Mesenchymal stem cell (in vitro differentiated cells and primary cell): ENCODE results near the gene KIF26B.

Source experiments
- DNase-seq: peaks from one replicate; pipeline ENCODE4 v3.0.0-alpha.2; 2013
- H2AFZ ChIP-seq: one replicate; pipeline ENCODE4 v1.6.1; 2013; ENCODE audit warnings: low read depth, mild to moderate bottlenecking, control low read depth, inconsistent platforms, low read length, moderate library complexity
- H2AK5ac ChIP-seq: 2 replicates; pipeline ENCODE4 v1.6.1; 2013; ENCODE audit warnings: low read length, moderate library complexity, mild to moderate bottlenecking, inconsistent platforms; ENCODE audit not compliant: severe bottlenecking
- H2BK120ac ChIP-seq: one replicate; pipeline ENCODE4 v1.6.1; 2013; ENCODE audit warnings: low read depth, mild to moderate bottlenecking, inconsistent platforms, low read length, moderate library complexity
- H2BK12ac ChIP-seq, 2 experiments: one replicate each; pipeline ENCODE4 v1.6.1; 2013; ENCODE audit warnings: inconsistent platforms in 2 of 2, low read length in 2 of 2, mild to moderate bottlenecking in 2 of 2, moderate library complexity in 2 of 2, control low read depth in 1 of 2
- H2BK15ac ChIP-seq: one replicate; pipeline ENCODE4 v1.6.1; 2013; ENCODE audit warnings: mild to moderate bottlenecking, low read depth, inconsistent platforms; ENCODE audit not compliant: poor library complexity, severe bottlenecking
- H2BK5ac ChIP-seq: 2 replicates; pipeline ENCODE4 v1.6.1; 2013; ENCODE audit warnings: low read depth, mild to moderate bottlenecking, low read length, control low read depth, inconsistent platforms; ENCODE audit not compliant: poor library complexity, severe bottlenecking
- H3K14ac ChIP-seq, 2 experiments: one replicate each; pipeline ENCODE4 v1.6.1; 2013; ENCODE audit warnings: inconsistent platforms in 2 of 2, low read length in 2 of 2, control low read depth in 1 of 2, mild to moderate bottlenecking in 1 of 2, moderate library complexity in 1 of 2
- H3K18ac ChIP-seq, 2 experiments: one replicate each; pipeline ENCODE4 v1.6.1; 2013; ENCODE audit warnings: inconsistent platforms in 2 of 2, low read length in 2 of 2, control low read depth in 1 of 2, low read depth in 1 of 2, mild to moderate bottlenecking in 1 of 2
- H3K23ac ChIP-seq, 2 experiments: one replicate each; pipeline ENCODE4 v1.6.1; 2013; ENCODE audit warnings: inconsistent platforms in 2 of 2, low read length in 2 of 2, mild to moderate bottlenecking in 2 of 2, moderate library complexity in 2 of 2, control low read depth in 1 of 2
- H3K27ac ChIP-seq: 2 replicates; pipeline ENCODE4 v1.5.1; 2013; ENCODE audit warnings: mild to moderate bottlenecking, moderate library complexity, low read length, control low read depth, inconsistent platforms; ENCODE audit not compliant: poor library complexity, severe bottlenecking
- H3K27me3 ChIP-seq, 2 experiments: 2 replicates each; pipeline versions ENCODE4 v1.6.1 to v1.7.0; 2013; ENCODE audit warnings: low read length in 2 of 2, mild to moderate bottlenecking in 2 of 2, moderate library complexity in 2 of 2, control low read depth in 1 of 2, inconsistent platforms in 1 of 2; ENCODE audit not compliant: control insufficient read depth in 1 of 2, insufficient read depth in 1 of 2
- H3K36me3 ChIP-seq, 2 experiments: 2 replicates each; pipeline versions ENCODE4 v1.6.1 to v1.7.0; 2013; ENCODE audit warnings: low read length in 2 of 2, control low read depth in 1 of 2, inconsistent platforms in 1 of 2, low read depth in 1 of 2, mild to moderate bottlenecking in 1 of 2; ENCODE audit not compliant: insufficient read depth in 2 of 2, control insufficient read depth in 1 of 2
- H3K4ac ChIP-seq, 2 experiments: one replicate each; pipeline ENCODE4 v1.6.1; 2013; ENCODE audit warnings: inconsistent platforms in 2 of 2, low read length in 2 of 2, mild to moderate bottlenecking in 2 of 2, moderate library complexity in 2 of 2, control low read depth in 1 of 2, low read depth in 1 of 2
- H3K4me1 ChIP-seq: 2 replicates; pipeline ENCODE4 v1.6.1; 2013; ENCODE audit warnings: low read depth, low read length, control low read depth; ENCODE audit not compliant: control insufficient read depth, insufficient read depth
- H3K4me2 ChIP-seq: 2 replicates; pipeline ENCODE4 v1.6.1; 2013; ENCODE audit warnings: low read length, mild to moderate bottlenecking, inconsistent platforms; ENCODE audit not compliant: poor library complexity, severe bottlenecking
- H3K4me3 ChIP-seq, 2 experiments: 2 replicates each; pipeline versions ENCODE4 v1.5.1 to v1.7.0; 2013; ENCODE audit warnings: low read length in 2 of 2, mild to moderate bottlenecking in 2 of 2, control low read depth in 1 of 2, low read depth in 1 of 2; ENCODE audit not compliant: insufficient read depth in 1 of 2
- H3K79me1 ChIP-seq: replicated peaks from 2 replicates; pipeline ENCODE4 v1.6.1; 2013; ENCODE audit warnings: mild to moderate bottlenecking, control low read depth, low read length, inconsistent platforms; ENCODE audit not compliant: poor library complexity, severe bottlenecking
- H3K9ac ChIP-seq: 2 replicates; pipeline ENCODE4 v1.7.0; 2013; ENCODE audit warnings: mild to moderate bottlenecking, low read length, moderate library complexity
- H3K9me3 ChIP-seq: 2 replicates; pipeline ENCODE4 v1.7.0; 2013; ENCODE audit warnings: mild to moderate bottlenecking, low read length; ENCODE audit not compliant: control insufficient read depth
- H4K8ac ChIP-seq: one replicate; pipeline ENCODE4 v1.6.1; 2013; ENCODE audit warnings: inconsistent platforms, mild to moderate bottlenecking, low read length, moderate library complexity
- H4K91ac ChIP-seq: one replicate; pipeline ENCODE4 v1.6.1; 2013; ENCODE audit warnings: mild to moderate bottlenecking, low read length, inconsistent platforms
- WGBS: methylation state at CpG from one replicate; pipeline ENCODE4 v1.1.7; 2013; ENCODE audit warnings: mixed read lengths; 5-methylcytosine and 5-hydroxymethylcytosine counted together

The KIF26B gene

GRCh38 chr1:245361951-245362350 is 207.2 kb downstream of the KIF26B start:
- Histone ChIP-seq H3K27ac (no peak overlapping the region), H2BK5ac (no peak overlapping the region), H3K4me3 (no peak overlapping the region), H2AFZ (no peak overlapping the region), H2AK5ac (no peak overlapping the region), H3K4me1 (peaks cover under 1% of the 10 kb centered on the region), H3K14ac (no peak overlapping the region), H3K4ac (no peak overlapping the region), H3K18ac (no peak overlapping the region), H3K9me3 (peaks cover 3% of the 10 kb centered on the region), H3K27me3 (no peaks in the 10 kb centered on the region), H2BK12ac (no peak overlapping the region), H2BK120ac (no peak overlapping the region), H3K36me3 (no peaks in the 10 kb centered on the region), H3K9ac (no peak overlapping the region), H3K79me1 (no peaks in the 10 kb centered on the region), H3K4me2 (no peak overlapping the region), H3K23ac (no peak overlapping the region), H4K8ac (no peak overlapping the region), H2BK15ac (no peak overlapping the region), H4K91ac (no peak overlapping the region)
- no peak for DNase-seq
- 94% methylated on average over 15 of the region's 15 CpGs for WGBS

- Histone ChIP-seq H3K36me3 (no peaks in the 10 kb centered on the region), H3K4ac (no peak overlapping the region), H2AFZ (no peak overlapping the region), H2BK120ac (no peak overlapping the region), H3K14ac (no peak overlapping the region), H4K8ac (no peak overlapping the region), H3K4me3 (no peak overlapping the region), H3K27me3 (no peaks in the 10 kb centered on the region), H4K91ac (peak overlapping the region; percentile 44), H3K79me1 (no peaks in the 10 kb centered on the region), H3K4me2 (no peak overlapping the region), H3K23ac (no peak overlapping the region), H2BK12ac (no peak overlapping the region), H3K18ac (no peak overlapping the region), H2BK15ac (no peak overlapping the region), H2BK5ac (no peak overlapping the region), H3K9ac (no peak overlapping the region), H3K9me3 (peaks cover 3% of the 10 kb centered on the region), H3K27ac (no peak overlapping the region), H2AK5ac (no peak overlapping the region), H3K4me1 (no peaks in the 10 kb centered on the region)
- 82% methylated on average over 12 of the region's 15 CpGs for WGBS
- DNase-seq, result no peak
Observed at GRCh38 chr1:245363461-245364200, 208.8 kb downstream of the KIF26B start.

- H4K91ac ChIP-seq, result no peak overlapping the region
Observed at GRCh38 chr1:245365095-245366020, 210.6 kb downstream of the KIF26B start.

GRCh38 chr1:245366886-245367285 is 212.1 kb downstream of the KIF26B start:
- 95% methylated on average over 19 of the region's 19 CpGs for WGBS
- Histone ChIP-seq H2BK5ac (no peak overlapping the region), H3K27me3 (no peaks in the 10 kb centered on the region)

More at GRCh38 chr1:245365095-245366020, 210.6 kb downstream of the KIF26B start:
- no peak for DNase-seq
- H3K79me1 ChIP-seq, result no peaks in the 10 kb centered on the region
- peak overlapping the region; percentile 51 for H4K8ac ChIP-seq
- no peak overlapping the region for H2AK5ac ChIP-seq
- 63% methylated on average over 20 of the region's 21 CpGs for WGBS
- peaks cover 3% of the 10 kb centered on the region for H3K9me3 ChIP-seq
- no peak overlapping the region for H2BK15ac ChIP-seq
- H2BK12ac ChIP-seq, result no peak overlapping the region
- no peaks in the 10 kb centered on the region for H3K27me3 ChIP-seq
- no peak overlapping the region for H2BK5ac ChIP-seq
- H3K9ac ChIP-seq, result no peak overlapping the region
- no peak overlapping the region for H3K4ac ChIP-seq
- no peak overlapping the region for H3K14ac ChIP-seq
- H3K23ac ChIP-seq, result peak overlapping the region in 1 of 2 experiments; percentile 60
- no peak overlapping the region for H2AFZ ChIP-seq
- H3K4me2 ChIP-seq, result no peak overlapping the region
- no peaks in the 10 kb centered on the region for H3K36me3 ChIP-seq
- H3K18ac ChIP-seq, result no peak overlapping the region
- no peak overlapping the region for H3K27ac ChIP-seq
- H2BK120ac ChIP-seq, result no peak overlapping the region
- H3K4me1 ChIP-seq, result no peaks in the 10 kb centered on the region
- H3K4me3 ChIP-seq, result no peak overlapping the region

More at GRCh38 chr1:245366886-245367285, 212.1 kb downstream of the KIF26B start:
- H3K9me3 ChIP-seq, result no peaks in the 10 kb centered on the region
- no peaks in the 10 kb centered on the region for H3K36me3 ChIP-seq
- no peak for DNase-seq
- H3K9ac ChIP-seq, result no peak overlapping the region
- H2BK12ac ChIP-seq, result no peak overlapping the region
- no peak overlapping the region for H3K27ac ChIP-seq
- H3K4me1 ChIP-seq, result peaks cover 2% of the 10 kb centered on the region
- peak overlapping the region; percentile 52 for H4K91ac ChIP-seq
- no peak overlapping the region for H3K4ac ChIP-seq
- no peak overlapping the region for H3K14ac ChIP-seq
- H3K23ac ChIP-seq, result no peak overlapping the region
- H3K4me3 ChIP-seq, result no peak overlapping the region
- H2BK15ac ChIP-seq, result no peak overlapping the region
- H2AK5ac ChIP-seq, result no peak overlapping the region
- H2BK120ac ChIP-seq, result no peak overlapping the region
- H3K18ac ChIP-seq, result no peak overlapping the region
- H3K4me2 ChIP-seq, result no peak overlapping the region
- H2AFZ ChIP-seq, result no peak overlapping the region
- H4K8ac ChIP-seq, result no peak overlapping the region
- no peaks in the 10 kb centered on the region for H3K79me1 ChIP-seq
